Vagina (tissue), 2 donors: ENCODE data around the gene GRIPAP1. TPM values are rescaled to one million over a fixed set of nuclear protein-coding genes. Genes with fewer than 3 reads are reported as not detected.

Source experiments
- DNase-seq, 2 donors: peaks; one replicate each; pipeline ENCODE4 v3.0.0-alpha.2; 2017; ENCODE audit errors: extremely low spot score in 2 of 2
- H3K27ac ChIP-seq: fragments of 200-600 bp; sonication (generic); one replicate; pipeline ENCODE4 v1.5.1; 2019
- H3K27me3 ChIP-seq: fragments of 200-600 bp; sonication (generic); one replicate; pipeline ENCODE4 v1.5.1; 2019
- H3K36me3 ChIP-seq, 2 donors: fragments of 200-600 bp; sonication (generic); one replicate each; pipeline ENCODE4 v1.5.1; 2017 to 2019
- H3K4me1 ChIP-seq: fragments of 200-600 bp; sonication (generic); one replicate; pipeline ENCODE4 v1.5.1; 2019
- H3K4me3 ChIP-seq, 2 donors: fragments of 200-600 bp; sonication (generic); 1 replicate in 1 of 2; 2 replicates in 1 of 2; pipeline ENCODE4 v1.5.1; 2016 to 2019
- H3K9me3 ChIP-seq: fragments of 200-600 bp; sonication (generic); one replicate; pipeline ENCODE4 v1.5.1; 2019
- POLR2A ChIP-seq, 2 donors: fragments of 450-650 bp; IDR thresholded peaks; one replicate each; pipeline ENCODE4 v1.6.1; 2017; ENCODE audit warnings: antibody characterized with exemption in 2 of 2, mild to moderate bottlenecking in 2 of 2, moderate library complexity in 2 of 2
- POLR2AphosphoS5 ChIP-seq, 2 donors: sonication (generic); formaldehyde crosslinking; IDR thresholded peaks; one replicate each; pipeline ENCODE4 v1.9.0; 2017; ENCODE audit warnings: antibody characterized with exemption in 2 of 2, mild to moderate bottlenecking in 2 of 2, low read depth in 1 of 2; ENCODE audit not compliant: insufficient read depth in 1 of 2
- intact Hi-C: fragments of 100-400 bp; cut with DNase I; formaldehyde crosslinking; loops from one replicate; pipeline ENCODE4 v1.15.1; 2023
- total RNA-seq: library from RNA; depleted of rRNA; stranded (reverse); fragments of >200 nt; gene quantifications from one replicate; pipeline ENCODE4 v1.2.3, GENCODE V29; 2016
- TF ChIP-seq, protein P1 (sequence below), 3 experiments: fragments of 450-650 bp in 2 of 3; fragments of 200-600 bp in 1 of 3; sonication (generic) in 1 of 3; IDR thresholded peaks; one replicate each; pipeline ENCODE4 v1.5.1; 2017 to 2019; ENCODE audit warnings: antibody characterized with exemption in 3 of 3, mild to moderate bottlenecking in 2 of 3, moderate library complexity in 2 of 3

The GRIPAP1 gene, protein sequence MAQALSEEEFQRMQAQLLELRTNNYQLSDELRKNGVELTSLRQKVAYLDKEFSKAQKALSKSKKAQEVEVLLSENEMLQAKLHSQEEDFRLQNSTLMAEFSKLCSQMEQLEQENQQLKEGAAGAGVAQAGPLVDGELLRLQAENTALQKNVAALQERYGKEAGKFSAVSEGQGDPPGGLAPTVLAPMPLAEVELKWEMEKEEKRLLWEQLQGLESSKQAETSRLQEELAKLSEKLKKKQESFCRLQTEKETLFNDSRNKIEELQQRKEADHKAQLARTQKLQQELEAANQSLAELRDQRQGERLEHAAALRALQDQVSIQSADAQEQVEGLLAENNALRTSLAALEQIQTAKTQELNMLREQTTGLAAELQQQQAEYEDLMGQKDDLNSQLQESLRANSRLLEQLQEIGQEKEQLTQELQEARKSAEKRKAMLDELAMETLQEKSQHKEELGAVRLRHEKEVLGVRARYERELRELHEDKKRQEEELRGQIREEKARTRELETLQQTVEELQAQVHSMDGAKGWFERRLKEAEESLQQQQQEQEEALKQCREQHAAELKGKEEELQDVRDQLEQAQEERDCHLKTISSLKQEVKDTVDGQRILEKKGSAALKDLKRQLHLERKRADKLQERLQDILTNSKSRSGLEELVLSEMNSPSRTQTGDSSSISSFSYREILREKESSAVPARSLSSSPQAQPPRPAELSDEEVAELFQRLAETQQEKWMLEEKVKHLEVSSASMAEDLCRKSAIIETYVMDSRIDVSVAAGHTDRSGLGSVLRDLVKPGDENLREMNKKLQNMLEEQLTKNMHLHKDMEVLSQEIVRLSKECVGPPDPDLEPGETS
- total RNA-seq = 27.5 TPM

DNA sequence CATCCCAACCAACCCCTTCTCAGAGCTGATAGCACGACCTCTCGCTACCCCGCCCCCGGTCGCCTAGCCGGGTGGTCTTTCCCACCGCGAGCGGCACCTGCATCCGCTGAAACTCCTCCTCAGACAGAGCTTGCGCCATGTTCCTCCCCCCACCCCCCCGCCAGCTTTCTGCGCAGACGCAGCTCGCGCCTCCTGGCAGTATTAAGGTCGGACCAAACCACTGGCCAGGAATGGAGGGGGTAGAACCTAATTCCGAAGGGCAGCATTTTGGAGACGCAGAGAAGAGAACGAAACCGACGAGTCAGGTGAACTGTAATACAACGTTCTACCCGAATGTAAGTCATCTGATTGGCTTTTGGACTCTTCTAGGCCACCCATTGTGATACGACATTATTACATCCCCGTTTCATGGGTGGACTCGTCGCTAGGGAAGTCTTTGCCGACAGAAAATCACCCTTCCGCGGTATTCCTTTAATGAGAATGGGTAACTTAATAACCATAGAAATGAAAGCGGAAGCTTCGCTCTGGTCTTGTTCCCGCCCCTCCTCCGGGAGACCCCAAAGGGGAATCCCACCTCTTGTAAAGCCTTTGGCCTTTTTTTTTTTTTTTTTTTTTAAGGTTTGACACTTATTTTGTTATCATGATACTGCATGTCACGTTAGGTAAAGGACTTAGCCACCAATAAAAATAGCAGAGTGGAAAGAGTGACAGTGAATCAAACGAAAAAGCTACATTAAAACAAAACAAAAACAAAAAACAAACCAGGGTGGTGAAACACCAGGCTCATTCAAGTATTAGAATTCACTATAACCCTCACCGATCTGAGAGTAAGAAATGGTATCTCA, at the start of gene GRIPAP1:
Gene GRIPAP1 (minus strand): TSS at position 174 of the 845 bp plus-strand sequence. CDS start 35 bp downstream, at position 139.
- peak within 1 kb of the TSS; percentile 49 to 75 for H3K4me3 ChIP-seq
- TF ChIP-seq POLR2AphosphoS5 (IDR thresholded peaks at IDR 0.05; ENCODE audit: insufficient read depth in 1 of 2, low read depth in 1 of 2) (peak in 1 of 2 donors; percentile 83), POLR2A (IDR thresholded peaks at IDR 0.05) (peak in 1 of 2 donors; percentile 49)
- TF ChIP-seq, protein P1, sequence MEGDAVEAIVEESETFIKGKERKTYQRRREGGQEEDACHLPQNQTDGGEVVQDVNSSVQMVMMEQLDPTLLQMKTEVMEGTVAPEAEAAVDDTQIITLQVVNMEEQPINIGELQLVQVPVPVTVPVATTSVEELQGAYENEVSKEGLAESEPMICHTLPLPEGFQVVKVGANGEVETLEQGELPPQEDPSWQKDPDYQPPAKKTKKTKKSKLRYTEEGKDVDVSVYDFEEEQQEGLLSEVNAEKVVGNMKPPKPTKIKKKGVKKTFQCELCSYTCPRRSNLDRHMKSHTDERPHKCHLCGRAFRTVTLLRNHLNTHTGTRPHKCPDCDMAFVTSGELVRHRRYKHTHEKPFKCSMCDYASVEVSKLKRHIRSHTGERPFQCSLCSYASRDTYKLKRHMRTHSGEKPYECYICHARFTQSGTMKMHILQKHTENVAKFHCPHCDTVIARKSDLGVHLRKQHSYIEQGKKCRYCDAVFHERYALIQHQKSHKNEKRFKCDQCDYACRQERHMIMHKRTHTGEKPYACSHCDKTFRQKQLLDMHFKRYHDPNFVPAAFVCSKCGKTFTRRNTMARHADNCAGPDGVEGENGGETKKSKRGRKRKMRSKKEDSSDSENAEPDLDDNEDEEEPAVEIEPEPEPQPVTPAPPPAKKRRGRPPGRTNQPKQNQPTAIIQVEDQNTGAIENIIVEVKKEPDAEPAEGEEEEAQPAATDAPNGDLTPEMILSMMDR (IDR thresholded peaks at IDR 0.05) = no peak
- no peaks in the 10 kb centered on the region for H3K9me3 ChIP-seq
- peaks cover 19% of the 10 kb centered on the region for H3K4me1 ChIP-seq
- H3K36me3 ChIP-seq = peaks cover 0 to 4% of the 10 kb centered on the region in 2 donors
- H3K27ac ChIP-seq = peak within 1 kb of the TSS; percentile 73
- intact Hi-C loops = no loop called here
- no peak for DNase-seq
- no peaks in the 10 kb centered on the region for H3K27me3 ChIP-seq

DNA sequence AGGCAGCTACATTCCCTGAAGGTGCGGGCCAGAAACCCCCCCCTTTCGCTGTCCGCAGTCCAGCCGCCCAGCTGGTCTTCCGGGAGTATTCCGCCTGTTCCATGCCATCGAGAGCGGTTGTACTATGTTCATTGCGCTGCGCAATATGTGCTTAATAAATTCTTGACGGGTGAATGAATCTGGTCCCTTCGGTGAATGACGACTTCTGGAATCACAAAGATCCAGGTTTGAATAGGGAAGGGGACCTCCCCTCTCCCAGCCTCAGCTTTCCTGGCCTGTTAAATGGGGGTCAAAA, 41.9 kb upstream of the GRIPAP1 start:
- intact Hi-C loops = loop anchor here (5.0 kb wide), 1 partner anchor 87 kb away; the partner anchor contains the start of gene OTUD5
- Histone ChIP-seq H3K27ac (peak overlapping the region; percentile 64), H3K4me3 (no peak overlapping the region), H3K36me3 (peaks cover 0 to 3% of the 10 kb centered on the region in 2 donors), H3K9me3 (no peaks in the 10 kb centered on the region), H3K4me1 (peaks cover 15% of the 10 kb centered on the region), H3K27me3 (no peaks in the 10 kb centered on the region)
- TF ChIP-seq, protein P1 (IDR thresholded peaks at IDR 0.05) = no peak
- TF ChIP-seq POLR2AphosphoS5 (IDR thresholded peaks at IDR 0.05; ENCODE audit: insufficient read depth in 1 of 2, low read depth in 1 of 2) = no peak
- no peak for TF ChIP-seq POLR2A (IDR thresholded peaks at IDR 0.05)
- no peak for DNase-seq

DNA sequence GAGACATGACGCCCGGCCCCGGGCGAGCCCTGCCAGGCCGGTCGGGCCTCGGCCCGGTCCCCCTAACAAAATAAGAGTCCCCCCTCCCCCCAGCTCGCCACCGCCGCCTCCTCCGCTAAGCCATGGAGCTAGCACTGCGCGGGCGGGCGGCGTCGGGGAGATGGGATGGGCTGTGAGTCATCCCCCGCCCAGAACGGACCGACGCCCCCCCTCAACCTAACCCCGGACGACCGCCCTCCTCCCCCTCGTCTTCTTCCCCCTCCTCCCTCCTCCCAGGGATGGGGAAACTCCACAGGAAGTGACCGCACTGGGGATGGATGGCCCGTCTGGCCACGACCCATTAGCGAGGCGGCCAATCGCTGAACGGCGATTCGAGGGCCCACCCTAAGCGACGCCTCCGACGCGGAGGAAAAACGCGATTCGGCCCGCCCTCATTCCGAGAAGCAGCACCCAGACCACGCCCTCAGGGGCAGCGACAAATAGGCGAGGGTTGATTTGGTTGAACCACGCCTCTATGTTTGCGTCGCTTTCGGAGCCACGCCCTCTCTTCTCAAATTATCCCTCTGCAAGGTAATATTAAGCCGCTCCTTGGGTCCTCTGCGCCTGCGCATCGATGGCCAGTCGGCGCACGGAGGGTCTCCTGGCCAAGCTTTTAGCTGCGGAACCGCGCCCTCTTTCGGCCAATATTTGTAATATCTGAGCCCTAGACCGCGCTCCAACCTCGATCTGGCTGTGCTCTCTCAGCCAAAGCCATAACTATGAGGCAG, 41.3 kb upstream of the GRIPAP1 start, which contains the start of gene TFE3:
Gene TFE3 (minus strand): TSS at position 138 of the 767 bp plus-strand sequence. CDS start 131 bp downstream, at position 7.
- H3K27ac ChIP-seq = peak within 1 kb of the TSS; percentile 95
- no peaks in the 10 kb centered on the region for H3K9me3 ChIP-seq
- H3K4me3 ChIP-seq = peak within 1 kb of the TSS; percentile 59 to 83
- no peaks in the 10 kb centered on the region for H3K27me3 ChIP-seq
- H3K4me1 ChIP-seq = peaks cover 20% of the 10 kb centered on the region
- intact Hi-C loops = loop anchor here (5.0 kb wide), 1 partner anchor 86 kb away; the partner anchor contains the start of gene OTUD5
- peak in 1 of 2 donors; percentile 87 for TF ChIP-seq POLR2A (IDR thresholded peaks at IDR 0.05)
- peak; percentile 89 to 95 for TF ChIP-seq POLR2AphosphoS5 (IDR thresholded peaks at IDR 0.05; ENCODE audit: insufficient read depth in 1 of 2, low read depth in 1 of 2)
- TF ChIP-seq, protein P1 (IDR thresholded peaks at IDR 0.05) = peak; percentile 16 to 54 (median 26)
- peak in 1 of 2 donors; percentile 99 for DNase-seq
- peaks cover 0 to 8% of the 10 kb centered on the region in 2 donors for H3K36me3 ChIP-seq

DNA sequence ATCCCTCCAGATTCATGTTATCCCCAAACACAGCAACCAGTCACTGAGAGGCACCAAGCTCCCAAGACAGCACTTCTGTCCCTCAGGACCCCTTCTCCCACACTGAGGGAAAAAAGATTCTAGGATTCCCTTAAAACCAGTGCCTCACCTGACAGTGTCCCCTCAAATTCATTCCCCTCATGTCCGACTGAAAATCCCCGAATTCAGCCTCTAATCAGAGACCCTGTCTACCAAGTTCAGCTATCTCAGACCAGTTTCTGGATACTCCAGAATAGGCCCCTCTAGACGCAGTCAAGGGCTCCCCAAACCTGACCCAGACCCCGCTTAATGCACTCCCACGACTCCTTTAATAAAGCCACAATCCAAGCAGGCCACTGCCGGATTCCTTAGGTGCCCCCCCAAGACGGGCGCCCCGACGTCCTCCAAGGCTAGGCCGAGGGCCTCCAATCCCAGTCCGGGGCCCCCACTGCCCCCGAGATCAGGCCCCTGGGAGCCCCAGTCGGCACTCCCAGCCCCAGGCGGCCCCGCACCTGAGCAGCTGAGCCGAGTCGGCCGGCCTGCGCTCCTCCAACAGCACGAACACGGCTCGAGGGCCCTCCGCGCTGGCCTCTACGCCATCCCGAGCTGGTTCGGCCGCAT, 40.6 kb upstream of the GRIPAP1 start:
- no peaks in the 10 kb centered on the region for H3K9me3 ChIP-seq
- H3K27ac ChIP-seq = peak overlapping the region; percentile 95
- intact Hi-C loops = loop anchor here (5.0 kb wide), 1 partner anchor 85 kb away; the partner anchor contains the start of gene OTUD5
- H3K27me3 ChIP-seq = no peaks in the 10 kb centered on the region
- TF ChIP-seq POLR2AphosphoS5 (IDR thresholded peaks at IDR 0.05; ENCODE audit: insufficient read depth in 1 of 2, low read depth in 1 of 2) (no peak), POLR2A (IDR thresholded peaks at IDR 0.05) (no peak)
- TF ChIP-seq, protein P1 (IDR thresholded peaks at IDR 0.05) = no peak
- H3K36me3 ChIP-seq = peaks cover 0 to 15% of the 10 kb centered on the region in 2 donors
- no peak for DNase-seq
- peak overlapping the region; percentile 59 to 83 for H3K4me3 ChIP-seq
- peaks cover 20% of the 10 kb centered on the region for H3K4me1 ChIP-seq
